SU-DHL-6 (cell line): ENCODE results near the gene DLD.

Experiments used
- CTCF ChIP-seq: fragments of 200-600 bp; sonication (generic); IDR thresholded peaks from one replicate; pipeline ENCODE4 v1.5.1; 2017; ENCODE audit warnings: antibody characterized with exemption, mild to moderate bottlenecking, low read length, moderate library complexity; ENCODE audit not compliant: insufficient read depth, poor library complexity, severe bottlenecking
- EZH2phosphoT487 ChIP-seq: fragments of 200-600 bp; sonication (generic), shearing (Covaris generic); conservative IDR thresholded peaks from 2 replicates; pipeline ENCODE4 v1.6.1; 2018; ENCODE audit warnings: mild to moderate bottlenecking, antibody characterized with exemption, low read length, moderate library complexity, mixed read lengths

GRCh38 chr7:107961405-107961804, 70.4 kb downstream of the DLD start:
- TF ChIP-seq CTCF (no peak), EZH2phosphoT487 (no peak)
